Astrocyte of the cerebellum (primary cell): ENCODE results near the gene ANK2.
A peak's percentile ranks its signal among the peaks of the same experiment; 100 is the strongest.

Source experiments
- DNase-seq: peaks from one replicate; pipeline ENCODE4 v3.0.0-alpha.2; 2011; ENCODE audit warnings: low read depth
- H3K4me3 ChIP-seq: 2 replicates; pipeline ENCODE4 v1.5.1; 2011; ENCODE audit warnings: mild to moderate bottlenecking, low read depth, low read length, moderate library complexity
- CTCF ChIP-seq: IDR thresholded peaks from 2 replicates; pipeline ENCODE4 v1.5.1; 2012; ENCODE audit warnings: low read length, low read depth, moderate library complexity, mild to moderate bottlenecking; ENCODE audit errors: missing control alignments
- in situ Hi-C: cut with HindIII; loops from 2 replicates; pipeline ENCODE4 v1.10.0; 2017; ENCODE audit warnings: low sequenced_read_pairs

ANK2 gene

GRCh38 chr4:113285501-113285900, 236.0 kb downstream of the ANK2 start:
- no peak for DNase-seq
- no peak for TF ChIP-seq CTCF
- in situ Hi-C loops: no loop called here
- H3K4me3 ChIP-seq: no peak overlapping the region

GRCh38 chr4:113288257-113288656, 238.8 kb downstream of the ANK2 start:
- no peak for DNase-seq
- no peak overlapping the region for H3K4me3 ChIP-seq
- in situ Hi-C loops: no loop called here
- TF ChIP-seq CTCF: no peak

- TF ChIP-seq CTCF: no peak
- no peak overlapping the region for H3K4me3 ChIP-seq
- DNase-seq: no peak
- in situ Hi-C loops: no loop called here
These were observed 239.2 kb downstream of the ANK2 start for GRCh38 chr4:113288696-113289095.

- in situ Hi-C loops: no loop called here
- no peak for DNase-seq
- no peak for TF ChIP-seq CTCF
- no peak overlapping the region for H3K4me3 ChIP-seq
These were observed 240.3 kb downstream of the ANK2 start for GRCh38 chr4:113289766-113290165.

GRCh38 chr4:113290666-113291065, 241.2 kb downstream of the ANK2 start:
- no peak overlapping the region for H3K4me3 ChIP-seq
- in situ Hi-C loops: no loop called here
- no peak for TF ChIP-seq CTCF
- DNase-seq: no peak

- in situ Hi-C loops: no loop called here
- no peak for TF ChIP-seq CTCF
- DNase-seq: peak; percentile 45
- H3K4me3 ChIP-seq: no peak overlapping the region
These were observed 243.1 kb downstream of the ANK2 start for GRCh38 chr4:113292371-113293042.

GRCh38 chr4:113293043-113293560, 243.6 kb downstream of the ANK2 start:
- DNase-seq: no peak

More at GRCh38 chr4:113293043-113293560, 243.6 kb downstream of the ANK2 start:
- TF ChIP-seq CTCF: no peak
- peak overlapping the region; percentile 5 for H3K4me3 ChIP-seq
- in situ Hi-C loops: no loop called here
